K562 (cell line): ENCODE measurements around the gene CREB3L1. TPM values are rescaled to one million over a fixed set of nuclear protein-coding genes. Genes with fewer than 3 reads are reported as not detected.

Source experiments
- ATAC-seq: fragments of 200-7000 bp; cut with Tn5 transposase; 3 replicates; pipeline ENCODE4 v1.9.1; 2020; ENCODE audit warnings: moderate library complexity
- BruUV-seq: library from RNA; stranded (reverse); fragments of 400-500 nt; replicated peaks from 2 replicates; lab custom pipeline; 2021; lab: Mats Ljungman, UMichigan
- CTCF ChIA-PET: fragments of 300-600 bp; formaldehyde crosslinking; extraction: SDS; loops from one replicate; lab custom pipeline; 2021; ENCODE audit warnings: low intra/inter-chr PET ratio; lab: Yijun Ruan, JAX
- POLR2A ChIA-PET: fragments of 300-600, 350-650 bp; sonication (Branson Sonifier 250); formaldehyde crosslinking; extraction: SDS; loops from one replicate; lab custom pipeline; 2021; ENCODE audit warnings: antibody characterized with exemption, inconsistent platforms; lab: Yijun Ruan, JAX
- DNase-seq, 4 experiments: peaks; one replicate each; pipeline versions ENCODE4 v3.0.0 to v3.0.0-alpha.2; 2011 to 2018; ENCODE audit warnings: low spot score in 3 of 4, mixed read lengths in 3 of 4; ENCODE audit errors: extremely low read depth in 1 of 4
- FAIRE-seq: peaks from 2 replicates; lab custom pipeline; 2011; peaks lifted over from hg19 to GRCh38; lab: Jason Lieb, UNC
- H2AFZ ChIP-seq: 2 replicates; pipeline ENCODE4 v1.6.0; 2011; ENCODE audit warnings: low read depth, low read length, control low read depth, inconsistent platforms
- H3K27ac ChIP-seq: fragments of 200-600 bp; 3 replicates; pipeline ENCODE4 v1.8.0; 2011; ENCODE audit warnings: low read depth, mild to moderate bottlenecking, control low read depth, inconsistent platforms, low read length, moderate library complexity, mixed read lengths; ENCODE audit errors: extremely low read depth
- H3K27me3 ChIP-seq, 2 experiments: fragments of 300-600 bp in 1 of 2; 2 replicates in 1 of 2; 3 replicates in 1 of 2; pipeline versions ENCODE4 v1.6.0 to v1.8.0; 2011; ENCODE audit warnings: inconsistent platforms in 2 of 2, low read length in 2 of 2, mild to moderate bottlenecking in 1 of 2, mixed read lengths in 1 of 2, moderate library complexity in 1 of 2; ENCODE audit not compliant: control insufficient read depth in 2 of 2, insufficient read depth in 2 of 2
- H3K36me3 ChIP-seq: fragments of 300-600 bp; 3 replicates; pipeline ENCODE4 v1.8.0; 2011; ENCODE audit warnings: mild to moderate bottlenecking, low read length, inconsistent platforms; ENCODE audit not compliant: control insufficient read depth, insufficient read depth
- H3K4me1 ChIP-seq, 2 experiments: fragments of 200-600 bp in 1 of 2; replicated peaks in 1 of 2; 2 replicates in 1 of 2; 3 replicates in 1 of 2; pipeline versions ENCODE4 v1.5.1 to v1.8.0; 2011; ENCODE audit warnings: inconsistent platforms in 2 of 2, low read length in 2 of 2, mild to moderate bottlenecking in 1 of 2, mixed read lengths in 1 of 2, moderate library complexity in 1 of 2; ENCODE audit not compliant: control insufficient read depth in 2 of 2, insufficient read depth in 2 of 2
- H3K4me2 ChIP-seq: 2 replicates; pipeline ENCODE4 v1.6.1; 2011; ENCODE audit warnings: low read length, control low read depth, inconsistent platforms, mixed read lengths; ENCODE audit not compliant: insufficient read depth
- H3K4me3 ChIP-seq: fragments of 200-600 bp; sonication (generic), shearing (Covaris generic); 2 replicates; pipeline ENCODE4 v1.5.1; 2016; ENCODE audit warnings: control low read depth, inconsistent platforms
- H3K79me2 ChIP-seq: fragments of 200-600 bp; 3 replicates; pipeline ENCODE4 v1.8.0; 2011; ENCODE audit warnings: low read length, inconsistent platforms; ENCODE audit not compliant: control insufficient read depth, insufficient read depth
- H3K9ac ChIP-seq, 2 experiments: 2 replicates each; pipeline versions ENCODE4 v1.6.0 to v1.6.1; 2011; ENCODE audit warnings: low read depth in 2 of 2, low read length in 2 of 2, control low read depth in 1 of 2, inconsistent platforms in 1 of 2, mild to moderate bottlenecking in 1 of 2, mixed read lengths in 1 of 2; ENCODE audit not compliant: insufficient read depth in 1 of 2
- H3K9me1 ChIP-seq: one replicate; pipeline ENCODE4 v1.6.0; 2011; ENCODE audit warnings: inconsistent platforms, mild to moderate bottlenecking, low read length, moderate library complexity; ENCODE audit not compliant: control insufficient read depth, insufficient read depth
- H3K9me3 ChIP-seq: replicated peaks from 2 replicates; pipeline ENCODE4 v1.5.1; 2011; ENCODE audit warnings: low read depth, low read length, inconsistent platforms; ENCODE audit not compliant: control insufficient read depth, insufficient read depth
- H4K20me1 ChIP-seq: replicated peaks from 2 replicates; pipeline ENCODE4 v1.6.1; 2011; ENCODE audit warnings: low read length, inconsistent platforms, mixed read lengths; ENCODE audit not compliant: control insufficient read depth, insufficient read depth
- CREB5 ChIP-seq: fragments of 250-450 bp; sonication (Bioruptor Pico); IDR thresholded peaks from 2 replicates; pipeline ENCODE4 v1.5.0; 2020; ENCODE audit warnings: mild to moderate bottlenecking
- CTBP1 ChIP-seq: fragments of 450-650 bp; IDR thresholded peaks from 2 replicates; pipeline ENCODE4 v1.6.1; 2016; ENCODE audit warnings: borderline replicate concordance
- CTCF ChIP-seq, 3 experiments: IDR thresholded peaks in 2 of 3; conservative IDR thresholded peaks in 1 of 3; 2 replicates each; pipeline ENCODE4 v1.5.1; 2011 to 2012; ENCODE audit warnings: low read length in 3 of 3, mild to moderate bottlenecking in 3 of 3, control low read depth in 2 of 3, improper control_type of control experiment in 1 of 3, inconsistent platforms in 1 of 3, low read depth in 1 of 3, mixed read lengths in 1 of 3, moderate library complexity in 1 of 3; ENCODE audit not compliant: insufficient read depth in 2 of 3
- CTCFL ChIP-seq: IDR thresholded peaks from 2 replicates; pipeline ENCODE4 v1.6.1; 2011; ENCODE audit warnings: borderline replicate concordance, low read depth, mild to moderate bottlenecking, moderate library complexity, low read length; ENCODE audit not compliant: insufficient read depth, poor library complexity, severe bottlenecking
- ELK3 ChIP-seq: fragments of 450-650 bp; formaldehyde crosslinking; IDR thresholded peaks from 2 replicates; pipeline ENCODE4 v1.4.0; 2020; ENCODE audit warnings: mild to moderate bottlenecking
- FOXJ3 ChIP-seq: sonication (generic); formaldehyde crosslinking; IDR thresholded peaks from 2 replicates; pipeline ENCODE4 v1.4.0; 2020; ENCODE audit warnings: mild to moderate bottlenecking, missing genetic modification reagents
- HMBOX1 ChIP-seq: sonication (generic); IDR thresholded peaks from 2 replicates; pipeline ENCODE4 v1.6.1; 2016
- PTBP1 ChIP-seq: fragments of 200-400 bp; formaldehyde crosslinking; IDR thresholded peaks from 2 replicates; pipeline ENCODE4 v1.6.1; 2017; ENCODE audit warnings: low read depth, low read length
- TAL1 ChIP-seq: fragments of 450-650 bp; IDR thresholded peaks from 2 replicates; pipeline ENCODE4 v1.6.1; 2016; ENCODE audit warnings: mild to moderate bottlenecking
- TEAD4 ChIP-seq, 2 experiments: sonication (generic) in 1 of 2; formaldehyde crosslinking in 1 of 2; IDR thresholded peaks; 2 replicates each; pipeline versions ENCODE4 v1.6.1 to v1.8.0; 2012 to 2022; ENCODE audit warnings: borderline replicate concordance in 1 of 2, inconsistent platforms in 1 of 2, low read length in 1 of 2, mild to moderate bottlenecking in 1 of 2, missing genetic modification reagents in 1 of 2
- WGBS: fragments of 100-300 bp; shearing (Covaris generic); methylation state at CpG from one replicate; pipeline ENCODE4 v1.1.6; 2016; ENCODE audit warnings: low coverage, mixed read lengths; ENCODE audit not compliant: insufficient coverage; ENCODE audit errors: missing lambda C conversion rate; 5-methylcytosine and 5-hydroxymethylcytosine counted together
- in situ Hi-C: fragments of 300-500 bp; cut with MboI; formaldehyde crosslinking; loops from 4 replicates; pipeline ENCODE4 v1.15.0; 2018; ENCODE audit warnings: inconsistent platforms, mixed read lengths
- intact Hi-C: fragments of 100-400 bp; cut with micrococcal nuclease; formaldehyde crosslinking; loops from 2 replicates; pipeline ENCODE4 v1.14.2; 2022
- polyA plus RNA-seq, 8 experiments: library from polyadenylated mRNA; depleted of rRNA in 4 of 8; stranded (reverse) in 5 of 8; unstranded in 3 of 8; fragments of >200 nt; fragmentation: Nextera tagmentation in 2 of 8; fragmentation: Illumina TruSeq in 1 of 8; extraction: Ambion mirVana in 2 of 8; extraction: Trizol in 1 of 8; gene quantifications; 2 replicates each; pipeline versions ENCODE4 v1.2.1 to v1.2.3, GENCODE V29; 2011 to 2014; ENCODE audit warnings: inconsistent platforms in 1 of 8, missing spikeins in 1 of 8
- total RNA-seq, 7 experiments: library from RNA; depleted of rRNA in 6 of 7; stranded (reverse); fragments of >200 nt in 6 of 7; fragmentation: Illumina TruSeq in 2 of 7; extraction: Trizol in 2 of 7; gene quantifications; 2 replicates each; pipeline versions ENCODE4 v1.2.1 to v1.2.3, GENCODE V29; 2011 to 2021; ENCODE audit warnings: low replicate concordance in 1 of 7

The CREB3L1 gene
- total and polyA plus RNA-seq, 9 of the 15 experiments (the other 6 are each of a cell fraction or from before 2014, with no cell fraction given): 1.2 to 27.6 (median 3.7) TPM

GRCh38 chr11:46335271-46335670 lies 57.8 kb downstream of the CREB3L1 start (continued):
- TF ChIP-seq CTBP1 (no peak), CTCFL (no peak), HMBOX1 (no peak)

GRCh38 chr11:46335890-46336562 lies 58.6 kb downstream of the CREB3L1 start:
- Histone ChIP-seq H3K36me3 (no peaks in the 10 kb centered on the region), H2AFZ (no peak overlapping the region), H3K9me3 (no peaks in the 10 kb centered on the region), H3K4me3 (no peak overlapping the region), H3K79me2 (no peaks in the 10 kb centered on the region), H3K9me1 (no peaks in the 10 kb centered on the region), H4K20me1 (peaks cover 3% of the 10 kb centered on the region; the same call in 1 of the 2 replicates), H3K9ac (peak overlapping the region in 1 of 2 experiments; percentile 42; a peak in 1 of 4 replicates), H3K27me3 (peaks cover 20 to 60% of the 10 kb centered on the region in 2 experiments; a peak in 4 of 5 replicates), H3K4me1 (peaks cover 16 to 40% of the 10 kb centered on the region in 2 experiments), H3K4me2 (no peak overlapping the region), H3K27ac (no peak overlapping the region)
- intact Hi-C loops: no loop called here
- no peak for ATAC-seq
- in situ Hi-C loops: no loop called here
- no peak for FAIRE-seq
- 31% methylated on average over 10 of the region's 11 CpGs for WGBS
- no peak for DNase-seq
- ChIA-PET POLR2A (interaction anchor here (0.6 kb wide), 3 partner anchors 16 to 178 kb away, joined by 3 to 4 read pairs (median 3); no protein-coding TSS in a partner anchor), CTCF (no interaction called here)
- BruUV-seq: no TSS peak
- TF ChIP-seq TEAD4 (IDR thresholded peaks at IDR 0.05; ENCODE audit: low read length) (no peak), TEAD4 (CRISPR knock-in tag; IDR thresholded peaks at IDR 0.05; ENCODE audit: borderline replicate concordance) (no peak), FOXJ3 (CRISPR knock-in tag) (no peak), ELK3 (CRISPR knock-in tag) (no peak), TAL1 (no peak), CTCF (IDR thresholded peaks at IDR 0.05 in 2 of 3, conservative IDR thresholded peaks at IDR 0.05 in 1 of 3; ENCODE audit: insufficient read depth in 2 of 3, low read depth in 1 of 3, low read length in 3 of 3) (no peak), CREB5 (CRISPR knock-in tag) (no peak), PTBP1 (no peak)
